ENCODE measurements around the gene RPTOR. TPM values are rescaled to one million over a fixed set of nuclear protein-coding genes. Genes with fewer than 3 reads are reported as not detected.

The RPTOR gene
- total RNA-seq, 1 donor = 27.9 TPM

DNA sequence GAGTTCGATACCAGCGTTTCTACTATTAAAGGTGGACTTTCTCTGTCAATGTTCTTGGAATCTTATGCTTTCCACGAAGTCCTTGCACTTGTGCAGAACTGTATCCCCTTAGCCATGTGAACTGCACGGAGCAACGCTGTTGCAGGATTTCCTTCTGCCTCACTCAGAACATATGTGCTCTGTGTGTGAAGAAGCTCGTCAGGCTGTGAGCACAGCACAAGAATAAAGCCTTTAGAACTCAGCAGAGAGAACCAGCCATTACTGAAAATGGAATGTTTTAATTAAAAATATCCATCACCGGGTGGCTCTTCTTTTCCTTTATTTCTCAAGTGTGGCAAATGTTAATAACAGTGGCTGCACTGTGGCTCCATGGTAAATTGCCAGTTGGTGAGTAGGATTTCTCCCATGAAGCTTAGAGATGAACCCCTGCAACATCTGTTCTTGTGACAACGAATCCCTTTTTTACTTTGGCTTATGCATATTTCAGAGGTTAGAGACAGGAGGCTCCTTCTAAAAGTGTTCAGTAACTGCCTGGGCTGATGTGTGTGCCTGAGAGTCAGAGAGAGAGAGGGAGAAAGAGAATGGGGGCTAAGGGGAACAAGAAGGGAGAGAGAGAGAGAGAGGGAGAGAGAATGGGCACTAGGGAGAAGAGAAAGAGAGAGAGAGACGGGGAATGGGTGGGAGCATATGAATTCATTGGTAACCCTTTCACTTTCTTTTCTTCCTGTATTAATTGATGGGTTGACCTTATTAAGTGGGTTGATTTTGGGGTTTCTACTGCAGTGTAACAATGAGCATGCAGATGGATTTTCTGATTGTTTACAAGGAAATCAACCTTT is 50.0 kb downstream of the RPTOR start:
- TF ChIP-seq, protein P1, sequence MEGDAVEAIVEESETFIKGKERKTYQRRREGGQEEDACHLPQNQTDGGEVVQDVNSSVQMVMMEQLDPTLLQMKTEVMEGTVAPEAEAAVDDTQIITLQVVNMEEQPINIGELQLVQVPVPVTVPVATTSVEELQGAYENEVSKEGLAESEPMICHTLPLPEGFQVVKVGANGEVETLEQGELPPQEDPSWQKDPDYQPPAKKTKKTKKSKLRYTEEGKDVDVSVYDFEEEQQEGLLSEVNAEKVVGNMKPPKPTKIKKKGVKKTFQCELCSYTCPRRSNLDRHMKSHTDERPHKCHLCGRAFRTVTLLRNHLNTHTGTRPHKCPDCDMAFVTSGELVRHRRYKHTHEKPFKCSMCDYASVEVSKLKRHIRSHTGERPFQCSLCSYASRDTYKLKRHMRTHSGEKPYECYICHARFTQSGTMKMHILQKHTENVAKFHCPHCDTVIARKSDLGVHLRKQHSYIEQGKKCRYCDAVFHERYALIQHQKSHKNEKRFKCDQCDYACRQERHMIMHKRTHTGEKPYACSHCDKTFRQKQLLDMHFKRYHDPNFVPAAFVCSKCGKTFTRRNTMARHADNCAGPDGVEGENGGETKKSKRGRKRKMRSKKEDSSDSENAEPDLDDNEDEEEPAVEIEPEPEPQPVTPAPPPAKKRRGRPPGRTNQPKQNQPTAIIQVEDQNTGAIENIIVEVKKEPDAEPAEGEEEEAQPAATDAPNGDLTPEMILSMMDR (IDR thresholded peaks at IDR 0.05; ENCODE audit: extremely low read depth, low read depth, low read length) = no peak
- DNase-seq (ENCODE audit: insufficient read length, low spot score, missing footprints) = no peak
- peaks cover 17% of the 10 kb centered on the region for H3K4me1 ChIP-seq (ENCODE audit: insufficient read depth, low read length)
- H3K27me3 ChIP-seq (ENCODE audit: insufficient read depth, low read length) = no peaks in the 10 kb centered on the region
- H3K27ac ChIP-seq (ENCODE audit: low read depth, low read length) = no peak overlapping the region
- peaks cover 83% of the 10 kb centered on the region for H3K79me2 ChIP-seq (ENCODE audit: insufficient read depth, low read length)
- H2AFZ ChIP-seq (ENCODE audit: low read length) = no peak overlapping the region
- no peaks in the 10 kb centered on the region for H3K9me3 ChIP-seq (ENCODE audit: low read depth, low read length)
- peaks cover 77% of the 10 kb centered on the region for H4K20me1 ChIP-seq (ENCODE audit: insufficient read depth, low read length)
- no peak overlapping the region for H3K4me2 ChIP-seq (ENCODE audit: insufficient read depth, low read length)
- H3K36me3 ChIP-seq (ENCODE audit: insufficient read depth, low read length) = no peaks in the 10 kb centered on the region
- H3K4me3 ChIP-seq (ENCODE audit: insufficient read depth, low read length) = no peak overlapping the region

GRCh38 chr17:80596760-80597608 is 52.3 kb downstream of the RPTOR start:
- H3K36me3 ChIP-seq (ENCODE audit: insufficient read depth, low read length) = no peaks in the 10 kb centered on the region
- no peak overlapping the region for H2AFZ ChIP-seq (ENCODE audit: low read length)
- no peaks in the 10 kb centered on the region for H3K27me3 ChIP-seq (ENCODE audit: insufficient read depth, low read length)
- H3K4me2 ChIP-seq (ENCODE audit: insufficient read depth, low read length) = no peak overlapping the region
- H3K79me2 ChIP-seq (ENCODE audit: insufficient read depth, low read length) = peaks cover 83% of the 10 kb centered on the region
- no peaks in the 10 kb centered on the region for H3K9me3 ChIP-seq (ENCODE audit: low read depth, low read length)
- H3K27ac ChIP-seq (ENCODE audit: low read depth, low read length) = no peak overlapping the region
- TF ChIP-seq, protein P1 (IDR thresholded peaks at IDR 0.05; ENCODE audit: extremely low read depth, low read depth, low read length) = no peak
- peaks cover 8% of the 10 kb centered on the region for H3K4me1 ChIP-seq (ENCODE audit: insufficient read depth, low read length)
- no peak for DNase-seq (ENCODE audit: insufficient read length, low spot score, missing footprints)
- H4K20me1 ChIP-seq (ENCODE audit: insufficient read depth, low read length) = peaks cover 75% of the 10 kb centered on the region
- no peak overlapping the region for H3K4me3 ChIP-seq (ENCODE audit: insufficient read depth, low read length)

GRCh38 chr17:80598813-80599545 is 54.3 kb downstream of the RPTOR start:
- H4K20me1 ChIP-seq (ENCODE audit: insufficient read depth, low read length) = peaks cover 78% of the 10 kb centered on the region
- TF ChIP-seq, protein P1 (IDR thresholded peaks at IDR 0.05; ENCODE audit: extremely low read depth, low read depth, low read length) = no peak
- no peaks in the 10 kb centered on the region for H3K27me3 ChIP-seq (ENCODE audit: insufficient read depth, low read length)
- no peak overlapping the region for H2AFZ ChIP-seq (ENCODE audit: low read length)
- no peak overlapping the region for H3K27ac ChIP-seq (ENCODE audit: low read depth, low read length)
- no peak overlapping the region for H3K4me2 ChIP-seq (ENCODE audit: insufficient read depth, low read length)
- DNase-seq (ENCODE audit: insufficient read length, low spot score, missing footprints) = no peak
- no peaks in the 10 kb centered on the region for H3K36me3 ChIP-seq (ENCODE audit: insufficient read depth, low read length)
- no peak overlapping the region for H3K4me3 ChIP-seq (ENCODE audit: insufficient read depth, low read length)
- H3K9me3 ChIP-seq (ENCODE audit: low read depth, low read length) = no peaks in the 10 kb centered on the region
- H3K4me1 ChIP-seq (ENCODE audit: insufficient read depth, low read length) = peaks cover 8% of the 10 kb centered on the region
- peaks cover 80% of the 10 kb centered on the region for H3K79me2 ChIP-seq (ENCODE audit: insufficient read depth, low read length)
